GM12878 (cell line): ENCODE measurements around the gene BCL11A. TPM values are rescaled to one million over a fixed set of nuclear protein-coding genes. Genes with fewer than 3 reads are reported as not detected.

Experiments
- ATAC-seq: fragments of 200-7000 bp; cut with Tn5 transposase; 3 replicates; pipeline ENCODE4 v1.9.1; 2020; ENCODE audit warnings: mild to moderate bottlenecking, moderate library complexity
- BruUV-seq: library from RNA; stranded (reverse); fragments of 400-500 nt; replicated peaks from 2 replicates; lab custom pipeline; 2021; lab: Mats Ljungman, UMichigan
- CTCF ChIA-PET: fragments of 300-600 bp; sonication (Branson Sonifier 250); formaldehyde crosslinking; extraction: SDS; loops from one replicate; lab custom pipeline; 2021; ENCODE audit warnings: inconsistent platforms; lab: Yijun Ruan, JAX
- POLR2A ChIA-PET: fragments of 350-600 bp; formaldehyde crosslinking; extraction: SDS; loops from one replicate; lab custom pipeline; 2021; ENCODE audit warnings: inconsistent platforms; lab: Charles Lee
- RAD21 ChIA-PET: fragments of 300-600 bp; sonication (Branson Sonifier 250); formaldehyde crosslinking; loops from one replicate; lab custom pipeline; 2023; ENCODE audit warnings: antibody characterized with exemption; ENCODE audit not compliant: unreplicated experiment; lab: Charles Lee
- SMC1A ChIA-PET: fragments of 300-600 bp; sonication (Branson Sonifier 250); formaldehyde crosslinking; loops from one replicate; lab custom pipeline; 2023; ENCODE audit not compliant: unreplicated experiment, uncharacterized antibody; lab: Charles Lee
- DNase-seq: peaks from one replicate; pipeline ENCODE4 v3.0.0-alpha.2; 2011; ENCODE audit warnings: low read depth, low spot score
- FAIRE-seq: peaks from 3 replicates; lab custom pipeline; 2011; peaks lifted over from hg19 to GRCh38; lab: Jason Lieb, UNC
- H2AFZ ChIP-seq: 2 replicates; pipeline ENCODE4 v1.6.0; 2011; ENCODE audit warnings: low read depth, low read length, control low read depth; ENCODE audit not compliant: control insufficient read depth
- H3K27ac ChIP-seq: 2 replicates; pipeline ENCODE4 v1.5.1; 2011; ENCODE audit warnings: control low read depth; ENCODE audit not compliant: control insufficient read depth, insufficient read depth
- H3K27me3 ChIP-seq, 2 experiments: replicated peaks in 1 of 2; 2 replicates each; pipeline versions ENCODE4 v1.6.0 to v1.6.1; 2011; ENCODE audit warnings: low read length in 1 of 2; ENCODE audit not compliant: control insufficient read depth in 2 of 2, insufficient read depth in 2 of 2
- H3K36me3 ChIP-seq, 2 experiments: 2 replicates each; pipeline ENCODE4 v1.5.1; 2011; ENCODE audit warnings: low read length in 1 of 2; ENCODE audit not compliant: control insufficient read depth in 2 of 2, insufficient read depth in 2 of 2
- H3K4me1 ChIP-seq: 2 replicates; pipeline ENCODE4 v1.6.1; 2011; ENCODE audit warnings: mild to moderate bottlenecking, low read length, moderate library complexity, mixed read lengths; ENCODE audit not compliant: control insufficient read depth, insufficient read depth
- H3K4me2 ChIP-seq: 2 replicates; pipeline ENCODE4 v1.6.0; 2011; ENCODE audit warnings: control low read depth; ENCODE audit not compliant: control insufficient read depth, insufficient read depth
- H3K4me3 ChIP-seq: fragments of 200-600 bp; sonication (generic); 2 replicates; pipeline ENCODE4 v1.5.1; 2016
- H3K79me2 ChIP-seq: 2 replicates; pipeline ENCODE4 v1.6.0; 2011; ENCODE audit warnings: low read length; ENCODE audit not compliant: control insufficient read depth, insufficient read depth
- H3K9ac ChIP-seq: 2 replicates; pipeline ENCODE4 v1.8.0; 2011; ENCODE audit warnings: low read length, control low read depth, mixed read lengths; ENCODE audit not compliant: control insufficient read depth, insufficient read depth
- H3K9me3 ChIP-seq: replicated peaks from 3 replicates; pipeline ENCODE4 v1.5.1; 2011; ENCODE audit warnings: mild to moderate bottlenecking, low read length; ENCODE audit not compliant: control insufficient read depth, insufficient read depth
- H4K20me1 ChIP-seq: 2 replicates; pipeline ENCODE4 v1.6.0; 2011; ENCODE audit not compliant: control insufficient read depth, insufficient read depth
- CTCF ChIP-seq, 3 experiments: IDR thresholded peaks in 2 of 3; conservative IDR thresholded peaks in 1 of 3; 2 replicates each; pipeline ENCODE4 v1.5.1; 2011; ENCODE audit warnings: low read depth in 3 of 3, low read length in 3 of 3, mild to moderate bottlenecking in 3 of 3, control low read depth in 2 of 3, moderate library complexity in 2 of 3, inconsistent platforms in 1 of 3, mixed read lengths in 1 of 3; ENCODE audit not compliant: control insufficient read depth in 2 of 3, insufficient read depth in 1 of 3; ENCODE audit errors: extremely low read depth in 1 of 3
- NR2C2 ChIP-seq: IDR thresholded peaks from 2 replicates; pipeline ENCODE4 v1.6.1; 2011; ENCODE audit warnings: borderline replicate concordance, low read depth; ENCODE audit not compliant: control insufficient read depth, insufficient read length
- WGBS: methylation state at CpG from one replicate; pipeline ENCODE4 v1.1.6; 2016; ENCODE audit warnings: low lambda C conversion rate; ENCODE audit not compliant: insufficient replicate concordance, insufficient coverage; ENCODE audit errors: missing lambda C conversion rate; 5-methylcytosine and 5-hydroxymethylcytosine counted together
- in situ Hi-C: fragments of 300-500 bp; cut with MboI; formaldehyde crosslinking; loops from 9 replicates; pipeline ENCODE4 v1.14.3; 2018; ENCODE audit warnings: mixed read lengths
- intact Hi-C: fragments of 100-400 bp; cut with micrococcal nuclease; formaldehyde crosslinking; loops from one replicate; pipeline ENCODE4 v1.14.2; 2022; ENCODE audit not compliant: unreplicated experiment
- polyA plus RNA-seq, 11 experiments: library from polyadenylated mRNA; depleted of rRNA in 4 of 11; unstranded in 6 of 11; stranded (reverse) in 5 of 11; fragments of >200 nt; fragmentation: Nextera tagmentation in 4 of 11; fragmentation: Illumina TruSeq in 1 of 11; extraction: Ambion mirVana in 4 of 11; extraction: Trizol in 1 of 11; gene quantifications; 1 replicate in 1 of 11; 2 replicates in 10 of 11; pipeline versions ENCODE4 v1.2.1 to v1.2.3, GENCODE V29; 2011 to 2016; ENCODE audit warnings: inconsistent platforms in 2 of 11, missing spikeins in 2 of 11, low read depth in 1 of 11
- total RNA-seq, 4 experiments: library from RNA; depleted of rRNA in 3 of 4; stranded (reverse); fragments of >200 nt in 3 of 4; fragmentation: Illumina TruSeq in 1 of 4; extraction: Trizol in 1 of 4; gene quantifications; 2 replicates each; pipeline versions ENCODE4 v1.2.1 to v1.2.3, GENCODE V29; 2013 to 2021

The BCL11A gene
- total and polyA plus RNA-seq, 10 of the 15 experiments (the other 5 are each of a cell fraction or from before 2014, with no cell fraction given): 7.5 to 26.6 (median 11.1) TPM; not detected in 1

- H3K36me3 ChIP-seq: no peaks in the 10 kb centered on the region
- H3K9ac ChIP-seq: no peak overlapping the region
- no peak for FAIRE-seq
- peak overlapping the region; percentile 57; the same call in 1 of the 2 replicates for H3K4me2 ChIP-seq
- H3K9me3 ChIP-seq: no peaks in the 10 kb centered on the region
- ATAC-seq: no peak
- H3K27ac ChIP-seq: peak overlapping the region; percentile 35; the same call in 1 of the 2 replicates
- peaks cover 0 to 3% of the 10 kb centered on the region in 2 experiments; a peak in 2 of 4 replicates for H3K27me3 ChIP-seq
- no peak for DNase-seq
- no peak overlapping the region for H2AFZ ChIP-seq
- ChIA-PET SMC1A (no interaction called here), RAD21 (no interaction called here), CTCF (no interaction called here), POLR2A (no interaction called here)
- H3K4me1 ChIP-seq: peaks cover 24% of the 10 kb centered on the region
- peak overlapping the region; percentile 45; the same call in 1 of the 2 replicates for H3K4me3 ChIP-seq
- in situ Hi-C loops (no loop called here), intact Hi-C loops (no loop called here)
- peak in 1 of 3 experiments; percentile 24; a peak in 1 of 6 replicates for TF ChIP-seq CTCF (IDR thresholded peaks at IDR 0.05 in 2 of 3, conservative IDR thresholded peaks at IDR 0.05 in 1 of 3; ENCODE audit: control insufficient read depth in 2 of 3, extremely low read depth in 1 of 3, insufficient read depth in 1 of 3, low read depth in 3 of 3, low read length in 3 of 3)
- TF ChIP-seq NR2C2: no peak
- WGBS: 88% methylated on average over 8 of the region's 8 CpGs
- peaks cover 92% of the 10 kb centered on the region for H3K79me2 ChIP-seq
- no peaks in the 10 kb centered on the region for H4K20me1 ChIP-seq
- BruUV-seq: no TSS peak
Observed at GRCh38 chr2:60534052-60534685, 19.3 kb downstream of the BCL11A start.
